Measurements from ENCODE around the gene NEDD9. TPM values are rescaled to one million over a fixed set of nuclear protein-coding genes. Genes with fewer than 3 reads are reported as not detected.

Gene NEDD9
- total and polyA plus RNA-seq, 10 of the 15 experiments (the other 5 are each of a cell fraction or from before 2014, with no cell fraction given), result 4.9 to 92.6 (median 14.6) TPM

- TF ChIP-seq TARDBP (IDR thresholded peaks at IDR 0.05; ENCODE audit: borderline replicate concordance), result no peak
- TF ChIP-seq ZNF274 (IDR thresholded peaks at IDR 0.05; ENCODE audit: insufficient read depth, insufficient read length), result no peak
- TF ChIP-seq HSF1 (IDR thresholded peaks at IDR 0.05; ENCODE audit: low read depth, low read length), result no peak
- TF ChIP-seq GABPA (IDR thresholded peaks at IDR 0.05; ENCODE audit: low read depth), result no peak
- TF ChIP-seq RUNX3 (IDR thresholded peaks at IDR 0.05; ENCODE audit: low read length), result no peak
These were observed 10.2 kb upstream of the NEDD9 start (continued) for GRCh38 chr6:11242711-11243110.

GRCh38 chr6:11241793-11242201 is 9.3 kb upstream of the NEDD9 start:
- intact Hi-C loops (cut with micrococcal nuclease; ENCODE audit: unreplicated experiment), result no loop called here
- Histone ChIP-seq H3K9ac (ENCODE audit: control insufficient read depth, insufficient read depth, low read length) (no peak overlapping the region), H3K4me1 (ENCODE audit: control insufficient read depth, insufficient read depth, low read length) (peaks cover 3% of the 10 kb centered on the region; the same call in 1 of the 2 replicates), H3K27ac (ENCODE audit: control insufficient read depth, insufficient read depth) (no peak overlapping the region), H3K36me3 (ENCODE audit: control insufficient read depth in 2 of 2, insufficient read depth in 2 of 2, low read length in 1 of 2) (peaks cover 0 to 3% of the 10 kb centered on the region in 2 experiments; a peak in 2 of 4 replicates), H4K20me1 (ENCODE audit: control insufficient read depth, insufficient read depth) (no peaks in the 10 kb centered on the region), H2AFZ (ENCODE audit: control insufficient read depth, low read depth, low read length) (no peak overlapping the region), H3K27me3 (replicated peaks in 1 of 2; ENCODE audit: control insufficient read depth in 2 of 2, insufficient read depth in 2 of 2, low read length in 1 of 2) (no peaks in the 10 kb centered on the region), H3K79me2 (ENCODE audit: control insufficient read depth, insufficient read depth, low read length) (no peaks in the 10 kb centered on the region), H3K4me3 (no peak overlapping the region), H3K4me2 (ENCODE audit: control insufficient read depth, insufficient read depth) (no peak overlapping the region), H3K9me3 (replicated peaks; ENCODE audit: control insufficient read depth, insufficient read depth, low read length) (no peaks in the 10 kb centered on the region)
- in situ Hi-C loops (cut with MboI), result no loop called here
- no peak for FAIRE-seq
- BruUV-seq (replicated peaks), result no TSS peak
- CTCF ChIA-PET, result interaction anchor here (1.7 kb wide), 1 partner anchor 255 kb away, joined by 4 read pairs; no protein-coding TSS in a partner anchor
- no peak for ATAC-seq
- DNase-seq (ENCODE audit: low read depth, low spot score), result no peak
- SMC1A ChIA-PET (ENCODE audit: uncharacterized antibody, unreplicated experiment), result interaction anchor here (2.5 to 5.6 kb wide), 5 partner anchors 10 to 26 kb away, joined by 6 to 36 read pairs (median 12); partner anchors contain the start of gene NEDD9
- WGBS (ENCODE audit: insufficient coverage, insufficient replicate concordance, low lambda C conversion rate, missing lambda C conversion rate), result 92% methylated on average over 17 of the region's 17 CpGs
- POLR2A ChIA-PET, result interaction anchor here (1.0 to 1.9 kb wide), 5 partner anchors 8 to 44 kb away, joined by 3 to 5 read pairs (median 3); no protein-coding TSS in a partner anchor
- RAD21 ChIA-PET (ENCODE audit: unreplicated experiment), result interaction anchor here (1.3 kb wide), 1 partner anchor 11 kb away, joined by 3 read pairs; no protein-coding TSS in a partner anchor
- TF ChIP-seq MLLT1 (IDR thresholded peaks at IDR 0.05) (no peak), ZBTB11 (CRISPR knock-in tag; IDR thresholded peaks at IDR 0.05) (no peak), ZBTB40 (IDR thresholded peaks at IDR 0.05; ENCODE audit: borderline replicate concordance) (no peak), RCOR1 (conservative IDR thresholded peaks at IDR 0.05; ENCODE audit: low read depth, low read length) (no peak), BACH1 (IDR thresholded peaks at IDR 0.05; ENCODE audit: borderline replicate concordance) (no peak), ZZZ3 (IDR thresholded peaks at IDR 0.05; ENCODE audit: control insufficient read depth, insufficient read length, low read depth) (no peak)

All from GM12878 (cell line).